HG03280 (cell line): Measurements from ENCODE around the gene ZNF398.

ENCODE experiments used
- ATAC-seq: cut with Tn5 transposase; IDR thresholded peaks from one replicate; pipeline ENCODE4 v1.9.1; 2021; ENCODE audit warnings: mild to moderate bottlenecking, moderate library complexity; ENCODE audit not compliant: unreplicated experiment

Gene ZNF398

GRCh38 chr7:149147752-149148653 is 750 bp downstream of the ZNF398 start:
- peak; percentile 28 for ATAC-seq

DNA sequence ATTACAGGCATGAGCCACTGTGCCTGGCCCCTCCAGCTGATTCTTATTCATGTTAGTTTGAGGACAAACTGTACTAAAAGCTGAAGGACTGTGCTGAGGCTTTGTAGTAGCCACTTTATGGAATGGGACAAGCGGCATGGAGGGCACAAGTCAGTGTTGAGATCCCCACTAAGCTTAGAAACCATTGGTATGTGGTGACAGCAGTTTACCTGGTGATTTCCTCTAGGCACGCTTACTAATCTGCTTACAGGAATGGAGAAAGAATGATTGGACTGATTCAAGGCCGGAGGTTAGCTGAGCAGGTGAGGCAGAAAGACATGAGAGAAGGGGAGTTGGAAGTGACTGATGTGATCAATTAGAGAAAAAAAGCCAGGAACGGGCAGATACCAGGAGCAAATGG is 3.7 kb downstream of the ZNF398 start:
- ATAC-seq, result no peak

- no peak for ATAC-seq
These were observed 6.1 kb downstream of the ZNF398 start for GRCh38 chr7:149153346-149153745.

GRCh38 chr7:149154056-149154455 is 6.8 kb downstream of the ZNF398 start:
- ATAC-seq, result no peak

- ATAC-seq, result no peak
These were observed 9.6 kb downstream of the ZNF398 start for GRCh38 chr7:149156898-149157297.

GRCh38 chr7:149161241-149161848 is 14.1 kb downstream of the ZNF398 start:
- no peak for ATAC-seq

DNA sequence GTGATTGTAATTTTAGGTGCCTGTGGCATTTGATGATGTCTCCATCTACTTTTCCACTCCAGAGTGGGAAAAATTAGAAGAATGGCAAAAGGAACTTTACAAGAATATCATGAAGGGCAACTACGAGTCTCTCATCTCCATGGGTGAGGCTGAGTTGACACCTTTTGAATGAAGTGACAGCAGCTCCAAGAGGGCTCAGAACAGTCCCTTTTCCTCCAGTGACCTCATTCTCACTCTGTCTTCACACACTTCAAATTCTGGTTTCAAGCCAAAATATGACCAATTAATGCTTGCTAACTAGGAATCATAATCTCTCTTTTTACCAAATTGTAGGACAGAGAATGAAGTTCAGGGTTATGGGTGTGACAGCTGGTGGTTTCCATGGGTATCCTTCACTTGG is 18.9 kb downstream of the ZNF398 start:
- no peak for ATAC-seq

- no peak for ATAC-seq
These were observed 19.5 kb downstream of the ZNF398 start for GRCh38 chr7:149166630-149167352.

DNA sequence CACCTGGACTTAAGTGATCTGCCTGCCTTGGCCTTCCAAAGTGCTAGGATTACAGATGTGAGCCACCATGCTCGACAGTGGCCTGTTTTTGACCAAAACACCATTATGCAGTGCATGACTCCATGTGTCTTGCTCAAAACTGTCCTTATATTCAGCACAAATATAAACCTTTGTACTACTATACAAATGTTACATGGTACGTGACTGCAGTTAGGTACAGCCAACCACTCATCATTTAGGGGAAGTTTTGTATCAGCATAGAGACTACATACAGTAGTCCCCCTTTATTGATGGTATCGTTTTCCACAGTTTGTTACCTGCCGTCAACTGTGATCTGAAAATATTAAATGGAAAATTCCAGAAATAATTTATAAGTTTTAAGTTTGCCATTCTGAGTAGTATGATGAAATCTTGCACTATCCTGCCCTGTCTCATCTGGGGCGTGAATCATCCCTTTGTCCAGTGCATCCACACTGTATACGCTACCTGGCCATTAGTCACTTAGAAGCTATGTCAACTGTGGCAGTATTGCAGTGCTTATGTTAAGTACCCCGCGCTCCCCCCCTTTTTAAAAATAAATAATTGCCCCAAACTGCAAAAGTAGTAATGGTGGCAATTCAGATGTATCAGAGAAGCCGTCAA is 24.8 kb downstream of the ZNF398 start:
- ATAC-seq, result no peak

DNA sequence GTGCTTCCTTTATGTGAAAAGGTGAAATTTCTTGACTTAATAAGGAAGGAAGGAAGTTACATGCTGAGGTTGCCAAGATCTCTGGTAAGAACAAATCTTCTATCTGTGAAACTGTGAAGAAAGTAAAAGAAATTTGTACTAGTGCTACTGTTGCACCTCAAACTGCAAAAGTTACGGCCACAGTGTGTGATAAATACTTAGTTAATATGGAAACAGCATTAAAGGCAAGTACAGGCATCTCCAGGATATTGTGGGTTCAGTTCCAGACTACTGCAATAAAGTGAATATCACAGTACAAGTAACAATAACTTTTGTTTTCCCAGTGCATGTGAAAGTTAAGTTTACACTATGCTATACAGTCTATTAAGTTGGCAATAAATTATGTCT is 25.3 kb downstream of the ZNF398 start:
- ATAC-seq, result no peak

- no peak for ATAC-seq
These were observed 27.9 kb downstream of the ZNF398 start for GRCh38 chr7:149175150-149175549.

- no peak for ATAC-seq
These were observed 32.0 kb downstream of the ZNF398 start for GRCh38 chr7:149179241-149179640.

DNA sequence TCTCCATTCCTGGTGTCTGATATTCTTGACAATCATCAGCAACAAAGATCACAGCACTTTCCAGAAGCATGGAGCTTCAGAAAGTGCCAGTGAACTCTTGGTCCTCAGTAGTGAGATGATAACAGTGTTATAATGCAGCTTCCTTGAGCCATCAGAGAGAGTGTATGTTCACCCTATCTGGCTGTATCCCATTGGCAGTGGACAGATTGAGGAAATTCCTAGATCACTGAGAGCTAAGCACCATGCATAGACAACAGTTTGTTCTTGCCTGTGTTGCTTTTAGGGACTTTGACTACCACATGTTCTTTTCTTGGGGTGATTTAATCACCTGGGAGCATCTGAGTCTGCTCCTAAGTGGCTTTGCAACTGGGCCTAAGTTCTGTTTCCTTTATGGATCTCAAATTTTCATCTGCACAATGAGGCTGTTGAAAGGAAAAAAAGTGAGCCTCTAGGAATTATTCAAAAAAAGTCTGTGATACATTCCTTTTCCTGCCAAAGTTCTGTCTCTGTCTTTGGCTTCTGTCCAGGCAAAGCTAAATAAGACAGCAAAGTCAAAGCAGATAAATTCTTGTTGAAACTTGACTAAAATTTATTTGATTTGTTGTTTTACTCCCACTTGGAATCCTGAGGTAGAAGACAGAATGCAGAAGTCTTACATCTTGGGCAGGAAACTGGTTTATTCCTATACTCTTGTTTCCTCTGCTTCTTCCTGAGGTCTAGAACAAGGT is 33.6 kb downstream of the ZNF398 start:
- no peak for ATAC-seq

- ATAC-seq, result no peak
These were observed 34.2 kb downstream of the ZNF398 start for GRCh38 chr7:149181450-149181790.

GRCh38 chr7:149184274-149184673 is 37.0 kb downstream of the ZNF398 start:
- ATAC-seq, result no peak

GRCh38 chr7:149188213-149188612 is 41.0 kb downstream of the ZNF398 start:
- no peak for ATAC-seq

- ATAC-seq, result no peak
These were observed 41.5 kb downstream of the ZNF398 start for GRCh38 chr7:149188637-149189259.

- no peak for ATAC-seq
These were observed 44.6 kb downstream of the ZNF398 start for GRCh38 chr7:149191851-149192250.

GRCh38 chr7:149194799-149195179 is 47.5 kb downstream of the ZNF398 start:
- ATAC-seq, result no peak
